ENCODE results near the gene PKD2.

GRCh38 chr4:88035292-88035691 lies 27.9 kb downstream of the PKD2 start:
- TF ChIP-seq POLR2A (IDR thresholded peaks at IDR 0.05; ENCODE audit: low read depth, low read length), result no peak
- no peak for TF ChIP-seq CTCF (conservative IDR thresholded peaks at IDR 0.05; ENCODE audit: low read depth, low read length)
- TF ChIP-seq FOS (IDR thresholded peaks at IDR 0.05; ENCODE audit: low read depth, low read length), result no peak
- TF ChIP-seq CEBPB (IDR thresholded peaks at IDR 0.05; ENCODE audit: low read depth, low read length), result no peak
- TF ChIP-seq, protein P1, sequence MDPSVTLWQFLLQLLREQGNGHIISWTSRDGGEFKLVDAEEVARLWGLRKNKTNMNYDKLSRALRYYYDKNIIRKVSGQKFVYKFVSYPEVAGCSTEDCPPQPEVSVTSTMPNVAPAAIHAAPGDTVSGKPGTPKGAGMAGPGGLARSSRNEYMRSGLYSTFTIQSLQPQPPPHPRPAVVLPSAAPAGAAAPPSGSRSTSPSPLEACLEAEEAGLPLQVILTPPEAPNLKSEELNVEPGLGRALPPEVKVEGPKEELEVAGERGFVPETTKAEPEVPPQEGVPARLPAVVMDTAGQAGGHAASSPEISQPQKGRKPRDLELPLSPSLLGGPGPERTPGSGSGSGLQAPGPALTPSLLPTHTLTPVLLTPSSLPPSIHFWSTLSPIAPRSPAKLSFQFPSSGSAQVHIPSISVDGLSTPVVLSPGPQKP (IDR thresholded peaks at IDR 0.05; ENCODE audit: borderline replicate concordance, low read depth, low read length), result no peak
- TF ChIP-seq SMC3 (IDR thresholded peaks at IDR 0.05; ENCODE audit: low read depth, low read length), result no peak
- TF ChIP-seq CHD1 (IDR thresholded peaks at IDR 0.05; ENCODE audit: low read depth, low read length), result no peak
- TF ChIP-seq MAZ (IDR thresholded peaks at IDR 0.05; ENCODE audit: borderline replicate concordance, low read depth, low read length), result no peak
- TF ChIP-seq BHLHE40 (IDR thresholded peaks at IDR 0.05; ENCODE audit: low read depth, low read length), result no peak
- no peak for TF ChIP-seq RCOR1 (IDR thresholded peaks at IDR 0.05; ENCODE audit: insufficient replicate concordance, low read length)
- TF ChIP-seq RFX5 (IDR thresholded peaks at IDR 0.05; ENCODE audit: low read depth, low read length), result no peak
- no peak for TF ChIP-seq NFE2L2 (IDR thresholded peaks at IDR 0.05; ENCODE audit: low read depth, low read length)

Measured in IMR-90 (cell line).